GM12873 (cell line): ENCODE data around the gene ALX1.
A peak's percentile ranks its signal among the peaks of the same experiment; 100 is the strongest.

ENCODE experiments used
- CTCF ChIP-seq: IDR thresholded peaks from 2 replicates; pipeline ENCODE4 v1.5.1; 2012; ENCODE audit warnings: low read depth, mild to moderate bottlenecking, moderate library complexity, low read length, control low read depth; ENCODE audit not compliant: insufficient read depth; ENCODE audit errors: missing control alignments

ALX1 gene

GRCh38 chr12:85308374-85308773 lies 28.4 kb downstream of the ALX1 start:
- TF ChIP-seq CTCF = no peak

GRCh38 chr12:85309125-85309566 lies 29.1 kb downstream of the ALX1 start:
- no peak for TF ChIP-seq CTCF

GRCh38 chr12:85310025-85310424 lies 30.0 kb downstream of the ALX1 start:
- peak; percentile 6 for TF ChIP-seq CTCF

- no peak for TF ChIP-seq CTCF
Observed at GRCh38 chr12:85310456-85311076, 30.5 kb downstream of the ALX1 start.

GRCh38 chr12:85322715-85323114 lies 42.7 kb downstream of the ALX1 start:
- no peak for TF ChIP-seq CTCF

GRCh38 chr12:85325442-85325841 lies 45.4 kb downstream of the ALX1 start:
- no peak for TF ChIP-seq CTCF

GRCh38 chr12:85329913-85330312 lies 49.9 kb downstream of the ALX1 start:
- no peak for TF ChIP-seq CTCF
